Activated naive CD4-positive, alpha-beta T cell treated with anti-CD3 and anti-CD28 coated beads, Interleukin-2, amount 10 ng/mL, durations not matched to agents 7 days and 5 days (primary cell): ENCODE results near the gene ING1.
A peak's percentile ranks its signal among the peaks of the same experiment; 100 is the strongest.
"Not testable (repeated sequence)": the region's sequence is repeated elsewhere in the genome, so short reads cannot be mapped to it uniquely, and the experiment has no call there.

Source experiments
- CTCF ChIA-PET: fragments of 350-600 bp; sonication (Branson Sonifier 250); formaldehyde crosslinking; loops from one replicate; lab custom pipeline; 2021; ENCODE audit warnings: antibody characterized with exemption; lab: Charles Lee
- DNase-seq: peaks from one replicate; pipeline ENCODE4 v3.0.0-alpha.2; 2020
- H3K27ac Mint-ChIP-seq: one replicate; pipeline ENCODE4 v1.8.0; 2021; ENCODE audit warnings: mild to moderate bottlenecking, moderate library complexity, mixed read lengths
- H3K27me3 Mint-ChIP-seq: one replicate; pipeline ENCODE4 v1.8.0; 2021; ENCODE audit warnings: mild to moderate bottlenecking, mixed read lengths
- H3K36me3 Mint-ChIP-seq: one replicate; pipeline ENCODE4 v1.8.0; 2021; ENCODE audit warnings: mixed read lengths
- H3K4me1 Mint-ChIP-seq: one replicate; pipeline ENCODE4 v1.8.0; 2021; ENCODE audit warnings: mixed read lengths
- H3K4me3 Mint-ChIP-seq: one replicate; pipeline ENCODE4 v1.8.0; 2021; ENCODE audit warnings: mild to moderate bottlenecking, moderate library complexity, mixed read lengths
- H3K9me3 Mint-ChIP-seq: one replicate; pipeline ENCODE4 v1.8.0; 2021; ENCODE audit warnings: mixed read lengths

The ING1 gene, protein sequence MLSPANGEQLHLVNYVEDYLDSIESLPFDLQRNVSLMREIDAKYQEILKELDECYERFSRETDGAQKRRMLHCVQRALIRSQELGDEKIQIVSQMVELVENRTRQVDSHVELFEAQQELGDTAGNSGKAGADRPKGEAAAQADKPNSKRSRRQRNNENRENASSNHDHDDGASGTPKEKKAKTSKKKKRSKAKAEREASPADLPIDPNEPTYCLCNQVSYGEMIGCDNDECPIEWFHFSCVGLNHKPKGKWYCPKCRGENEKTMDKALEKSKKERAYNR

DNA sequence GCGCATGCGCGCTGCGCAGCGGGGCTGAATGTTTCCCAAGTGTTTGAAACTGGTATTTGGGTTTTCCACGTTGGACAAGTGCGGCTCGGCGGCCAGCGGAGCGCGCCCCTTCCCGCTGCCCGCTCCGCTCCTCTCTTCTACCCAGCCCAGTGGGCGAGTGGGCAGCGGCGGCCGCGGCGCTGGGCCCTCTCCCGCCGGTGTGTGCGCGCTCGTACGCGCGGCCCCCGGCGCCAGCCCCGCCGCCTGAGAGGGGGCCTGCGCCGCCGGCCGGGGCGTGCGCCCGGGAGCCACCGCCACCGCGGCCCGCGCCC lies at the start of gene ING1:
TSS of gene ING1 (plus strand) at position 59 of the 311 bp plus-strand sequence. CDS start 450 bp downstream, outside the sequence.
- Mint-ChIP-seq H3K27me3 (peaks cover 14% of the 10 kb centered on the region), H3K4me1 (peaks cover 30% of the 10 kb centered on the region), H3K9me3 (no peaks in the 10 kb centered on the region), H3K27ac (peak within 1 kb of the TSS; percentile 99), H3K4me3 (peak within 1 kb of the TSS; percentile 99), H3K36me3 (peaks cover 4% of the 10 kb centered on the region)
- no peak for DNase-seq
- CTCF ChIA-PET = no interaction called here

DNA sequence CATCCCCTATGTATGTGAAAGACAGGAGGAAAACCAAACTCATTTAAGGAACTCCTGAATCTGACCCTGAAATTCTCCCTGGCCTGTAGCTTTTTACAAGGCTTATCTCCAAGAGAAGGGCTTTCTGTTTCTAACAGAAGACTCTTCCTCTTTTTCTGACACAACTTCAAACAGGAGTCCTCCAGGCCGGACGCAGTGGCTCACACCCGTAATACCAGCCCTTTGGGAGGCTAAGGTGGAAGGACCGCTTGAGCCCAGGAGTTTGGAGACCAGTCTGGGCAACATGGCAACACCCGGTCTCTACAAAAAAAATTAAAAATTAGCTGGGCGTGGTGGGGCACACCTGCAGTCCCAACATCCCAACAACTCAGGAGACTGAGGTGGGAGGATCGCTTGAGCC lies 49.5 kb upstream of the ING1 start:
- Mint-ChIP-seq H3K4me3 (no peak overlapping the region), H3K27me3 (no peaks in the 10 kb centered on the region), H3K27ac (no peak overlapping the region), H3K36me3 (peaks cover 74% of the 10 kb centered on the region), H3K9me3 (no peaks in the 10 kb centered on the region), H3K4me1 (peaks cover 4% of the 10 kb centered on the region)
- DNase-seq = no peak
- CTCF ChIA-PET = no interaction called here

- DNase-seq = no peak
- Mint-ChIP-seq H3K4me3 (no peak overlapping the region), H3K36me3 (peaks cover 73% of the 10 kb centered on the region), H3K4me1 (no peaks in the 10 kb centered on the region), H3K27ac (no peak overlapping the region), H3K9me3 (no peaks in the 10 kb centered on the region), H3K27me3 (no peaks in the 10 kb centered on the region)
- CTCF ChIA-PET = no interaction called here
Observed at GRCh38 chr13:110664673-110665072, 48.8 kb upstream of the ING1 start.

GRCh38 chr13:110665491-110666254 lies 47.8 kb upstream of the ING1 start:
- Mint-ChIP-seq H3K36me3 (peaks cover 68% of the 10 kb centered on the region), H3K4me1 (no peaks in the 10 kb centered on the region), H3K27ac (no peak overlapping the region), H3K27me3 (no peaks in the 10 kb centered on the region), H3K9me3 (no peaks in the 10 kb centered on the region), H3K4me3 (no peak overlapping the region)
- CTCF ChIA-PET = no interaction called here
- no peak for DNase-seq

DNA sequence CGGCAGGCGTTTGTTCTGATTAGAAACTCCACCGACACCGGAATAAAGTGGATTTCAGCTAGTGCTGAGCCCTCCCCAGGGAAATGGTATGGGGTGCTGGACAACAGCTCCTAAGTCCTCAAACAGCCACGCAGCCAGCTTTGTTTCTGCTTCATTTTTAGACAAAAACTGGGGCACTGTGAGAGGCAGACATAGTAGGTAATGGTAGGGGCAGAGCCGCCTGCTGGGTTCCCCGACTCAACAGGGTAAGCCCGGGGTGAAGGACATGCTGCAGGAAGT lies 47.3 kb upstream of the ING1 start:
- peaks cover 70% of the 10 kb centered on the region for H3K36me3 Mint-ChIP-seq
- CTCF ChIA-PET = no interaction called here
- no peak overlapping the region for H3K27ac Mint-ChIP-seq
- no peaks in the 10 kb centered on the region for H3K27me3 Mint-ChIP-seq
- no peaks in the 10 kb centered on the region for H3K9me3 Mint-ChIP-seq
- no peak overlapping the region for H3K4me3 Mint-ChIP-seq
- DNase-seq = no peak
- H3K4me1 Mint-ChIP-seq = no peaks in the 10 kb centered on the region

GRCh38 chr13:110669036-110669435 lies 44.5 kb upstream of the ING1 start:
- Mint-ChIP-seq H3K36me3 (peaks cover 63% of the 10 kb centered on the region), H3K27me3 (no peaks in the 10 kb centered on the region), H3K9me3 (no peaks in the 10 kb centered on the region), H3K4me3 (no peak overlapping the region), H3K27ac (no peak overlapping the region), H3K4me1 (no peaks in the 10 kb centered on the region)
- DNase-seq = no peak
- CTCF ChIA-PET = no interaction called here

DNA sequence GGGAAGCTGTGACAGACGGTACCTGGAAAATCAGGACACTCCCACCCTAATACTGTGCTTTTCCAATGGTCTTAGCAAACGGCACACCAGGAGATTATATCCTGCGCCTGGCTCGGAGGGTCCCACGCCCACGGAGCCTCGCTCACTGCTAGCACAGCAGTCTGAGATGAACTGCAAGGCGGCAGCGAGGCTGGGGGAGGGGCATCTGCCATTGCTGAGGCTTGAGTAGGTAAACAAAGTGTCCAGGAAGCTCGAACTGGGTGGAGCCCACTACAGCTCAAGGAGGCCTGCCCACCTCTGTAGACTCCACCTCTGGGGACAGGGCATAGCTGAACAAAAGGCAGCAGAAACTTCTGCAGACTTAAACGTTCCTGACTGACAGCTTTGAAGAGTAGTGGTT lies 43.7 kb upstream of the ING1 start:
- CTCF ChIA-PET, H3K4me1 Mint-ChIP-seq, H3K27ac Mint-ChIP-seq, DNase-seq, H3K27me3 Mint-ChIP-seq, H3K9me3 Mint-ChIP-seq, H3K4me3 Mint-ChIP-seq: not testable (repeated sequence)
- peaks cover 66% of the 10 kb centered on the region for H3K36me3 Mint-ChIP-seq

DNA sequence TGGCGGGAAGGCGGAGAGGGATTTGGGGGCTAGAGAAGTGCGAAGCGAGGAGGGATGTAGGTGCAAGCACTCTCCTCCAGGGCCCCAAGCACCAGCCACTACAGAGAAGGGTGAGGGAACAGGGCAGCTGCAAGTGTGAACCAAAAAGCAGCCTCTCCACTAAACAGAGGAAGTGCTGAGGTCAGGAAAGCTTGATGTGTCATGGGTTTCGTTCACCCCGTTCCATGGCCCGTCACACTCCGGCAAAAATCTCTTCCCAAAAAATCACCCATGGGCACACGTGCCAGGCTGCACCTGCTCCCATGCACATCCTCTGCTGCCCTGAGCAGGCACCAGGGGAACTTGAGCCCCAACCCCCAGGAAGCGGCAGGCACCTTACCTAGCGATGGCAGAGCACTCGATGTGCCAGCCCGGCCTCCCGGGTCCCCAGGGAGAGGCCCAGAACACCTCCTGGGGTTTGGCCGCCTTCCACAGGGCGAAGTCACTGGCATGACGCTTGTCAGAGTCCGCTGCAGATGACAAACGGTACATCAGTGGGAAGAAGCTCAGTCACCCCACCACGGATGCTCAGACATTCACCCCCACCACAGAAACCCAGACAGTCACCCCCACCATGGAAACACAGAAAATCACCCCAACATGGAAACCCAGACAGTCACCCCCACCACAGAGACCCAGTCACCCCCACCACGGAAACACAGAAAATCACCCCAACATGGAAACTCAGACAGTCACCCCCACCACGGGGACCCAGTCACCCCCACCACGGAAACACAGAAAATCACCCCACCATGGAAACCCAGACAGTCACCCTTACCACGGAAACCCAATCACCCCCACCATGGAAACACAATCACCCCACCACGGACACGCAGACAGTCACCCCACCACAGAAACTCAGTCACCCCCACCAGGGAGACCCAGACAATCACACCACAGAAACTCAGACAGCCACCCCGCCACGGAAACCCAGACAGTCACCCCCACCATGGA lies 36.6 kb upstream of the ING1 start:
- no peaks in the 10 kb centered on the region for H3K9me3 Mint-ChIP-seq
- H3K4me3 Mint-ChIP-seq = no peak overlapping the region
- no peak overlapping the region for H3K27ac Mint-ChIP-seq
- H3K27me3 Mint-ChIP-seq = no peaks in the 10 kb centered on the region
- CTCF ChIA-PET = no interaction called here
- H3K36me3 Mint-ChIP-seq = peaks cover 55% of the 10 kb centered on the region
- no peaks in the 10 kb centered on the region for H3K4me1 Mint-ChIP-seq
- DNase-seq = no peak

DNA sequence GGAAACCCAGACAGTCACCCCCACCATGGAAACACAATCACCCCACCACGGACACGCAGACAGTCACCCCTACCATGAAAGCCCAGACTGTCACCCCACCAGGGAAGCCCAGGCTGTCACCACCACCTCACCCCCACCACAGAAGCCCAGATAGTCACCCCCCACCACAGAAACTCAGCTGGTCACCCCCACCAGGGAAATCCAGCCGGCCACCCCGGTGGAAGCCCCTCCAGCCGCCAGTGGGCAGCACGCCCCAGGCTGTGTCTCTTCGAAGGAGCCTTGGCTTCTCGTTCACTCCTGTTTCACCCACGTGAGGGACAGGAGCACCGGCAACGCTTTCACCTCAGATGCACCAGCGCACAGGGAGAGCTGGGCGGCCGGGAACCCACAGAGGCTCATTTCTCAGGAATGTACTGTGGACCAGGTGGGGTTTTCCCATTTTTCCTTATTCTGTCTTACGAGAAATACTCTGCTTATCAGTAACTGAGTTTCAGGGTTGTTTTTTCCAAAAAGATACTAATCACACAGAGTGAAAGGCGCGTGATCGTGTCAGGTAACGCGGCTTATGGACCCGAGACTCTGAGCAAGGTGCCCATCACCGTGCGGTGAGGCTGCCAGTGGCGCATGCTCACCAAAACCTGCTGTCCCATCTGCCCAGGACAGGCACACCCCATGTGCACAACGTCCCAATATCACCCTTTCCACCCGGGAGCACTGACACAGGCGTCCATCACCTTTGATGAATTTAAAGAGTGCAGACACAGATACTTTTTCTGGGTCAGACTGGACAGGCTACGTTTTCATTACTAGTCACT lies 35.6 kb upstream of the ING1 start:
- H3K36me3 Mint-ChIP-seq = peaks cover 52% of the 10 kb centered on the region
- no peaks in the 10 kb centered on the region for H3K4me1 Mint-ChIP-seq
- no peaks in the 10 kb centered on the region for H3K27me3 Mint-ChIP-seq
- no peak for DNase-seq
- H3K27ac Mint-ChIP-seq = no peak overlapping the region
- H3K4me3 Mint-ChIP-seq = no peak overlapping the region
- no peaks in the 10 kb centered on the region for H3K9me3 Mint-ChIP-seq
- CTCF ChIA-PET = no interaction called here

DNA sequence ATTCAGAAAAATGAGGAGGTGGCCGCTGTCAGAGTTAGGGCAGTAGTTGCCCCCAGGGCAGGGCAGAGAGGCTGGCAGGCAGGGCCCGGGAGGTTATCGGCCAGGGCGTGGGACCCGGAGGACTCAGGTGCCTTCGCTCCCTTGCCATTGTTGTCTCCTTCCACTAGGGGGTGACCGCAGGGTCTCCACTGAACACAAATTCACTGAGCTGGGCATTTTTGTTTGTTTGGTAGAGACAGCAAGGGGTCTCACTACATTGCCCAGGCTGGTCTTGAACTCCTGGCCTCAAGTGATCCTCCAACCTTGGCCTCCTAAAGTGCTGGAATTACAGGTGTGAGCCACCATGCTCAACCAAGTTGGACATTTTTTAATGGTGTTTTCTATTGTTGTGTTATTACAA lies 32.6 kb upstream of the ING1 start:
- Mint-ChIP-seq H3K9me3 (no peaks in the 10 kb centered on the region), H3K4me1 (no peaks in the 10 kb centered on the region), H3K4me3 (no peak overlapping the region), H3K27me3 (no peaks in the 10 kb centered on the region), H3K27ac (no peak overlapping the region), H3K36me3 (peaks cover 46% of the 10 kb centered on the region)
- DNase-seq = peak; percentile 39
- CTCF ChIA-PET = interaction anchor here (1.2 kb wide), 1 partner anchor 11 kb away, joined by 3 read pairs; no protein-coding TSS in a partner anchor

DNA sequence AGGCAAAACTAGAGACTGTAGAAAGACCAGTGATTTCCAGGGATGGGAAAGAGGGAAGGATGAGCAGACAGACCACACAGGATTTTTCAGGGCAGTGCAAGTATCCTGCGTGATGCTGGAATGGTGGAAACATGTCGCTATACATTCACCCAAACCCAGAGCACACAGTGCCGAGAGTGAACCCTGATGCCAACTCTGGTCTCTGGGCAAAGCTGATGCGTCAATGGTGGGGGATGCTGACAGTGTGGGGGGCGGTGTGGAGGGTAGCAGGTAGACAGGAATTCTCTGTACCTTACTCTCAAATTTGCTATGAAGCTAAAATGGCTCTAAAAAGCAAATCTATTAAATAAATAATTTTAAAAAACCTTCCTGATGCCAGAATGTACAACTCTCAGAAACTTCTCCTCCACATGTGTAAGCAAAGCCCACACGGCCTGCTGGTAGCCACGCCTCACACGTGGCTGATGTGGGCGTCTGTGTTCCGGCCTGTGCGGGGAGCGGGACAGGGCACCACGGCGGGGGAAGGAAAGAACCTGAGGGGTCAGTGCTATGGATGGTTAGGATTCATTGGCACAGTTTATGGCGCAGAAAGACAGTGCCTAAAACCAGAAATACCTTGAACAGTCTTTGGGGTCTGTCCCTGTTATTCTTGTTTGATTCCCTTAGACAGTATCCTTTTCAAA lies 31.5 kb upstream of the ING1 start:
- CTCF ChIA-PET = interaction anchor here (1.0 to 1.2 kb wide), 3 partner anchors 10 to 112 kb away, joined by 3 to 4 read pairs (median 3); no protein-coding TSS in a partner anchor
- H3K36me3 Mint-ChIP-seq = peaks cover 38% of the 10 kb centered on the region
- no peaks in the 10 kb centered on the region for H3K9me3 Mint-ChIP-seq
- H3K27me3 Mint-ChIP-seq = no peaks in the 10 kb centered on the region
- H3K27ac Mint-ChIP-seq = no peak overlapping the region
- H3K4me1 Mint-ChIP-seq = no peaks in the 10 kb centered on the region
- no peak overlapping the region for H3K4me3 Mint-ChIP-seq
- DNase-seq = no peak

DNA sequence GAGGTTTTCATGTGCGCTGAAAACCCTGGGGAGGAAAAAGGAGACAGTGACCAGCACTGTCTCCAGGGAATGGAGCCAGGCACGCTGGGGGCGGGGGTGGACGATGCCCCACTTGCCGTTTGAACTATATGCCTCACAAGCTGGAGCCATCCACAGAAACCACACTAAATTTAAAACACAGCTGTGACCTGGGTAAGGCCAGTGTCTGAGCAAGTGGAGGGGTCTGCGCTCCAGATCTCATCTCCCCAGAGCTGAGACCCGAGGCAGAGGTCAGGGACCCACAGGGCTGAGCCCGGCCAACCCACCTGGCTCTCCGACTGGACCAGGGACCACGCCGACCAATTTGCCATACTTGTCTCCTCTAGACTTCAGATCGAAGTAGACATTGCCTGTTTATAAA lies 30.8 kb upstream of the ING1 start:
- Mint-ChIP-seq H3K36me3 (peaks cover 39% of the 10 kb centered on the region), H3K9me3 (no peaks in the 10 kb centered on the region), H3K4me1 (no peaks in the 10 kb centered on the region), H3K4me3 (no peak overlapping the region), H3K27me3 (no peaks in the 10 kb centered on the region), H3K27ac (no peak overlapping the region)
- DNase-seq = no peak
- CTCF ChIA-PET = interaction anchor here (0.7 to 2.3 kb wide), 9 partner anchors 19 to 198 kb away, joined by 3 to 12 read pairs (median 3); no protein-coding TSS in a partner anchor

DNA sequence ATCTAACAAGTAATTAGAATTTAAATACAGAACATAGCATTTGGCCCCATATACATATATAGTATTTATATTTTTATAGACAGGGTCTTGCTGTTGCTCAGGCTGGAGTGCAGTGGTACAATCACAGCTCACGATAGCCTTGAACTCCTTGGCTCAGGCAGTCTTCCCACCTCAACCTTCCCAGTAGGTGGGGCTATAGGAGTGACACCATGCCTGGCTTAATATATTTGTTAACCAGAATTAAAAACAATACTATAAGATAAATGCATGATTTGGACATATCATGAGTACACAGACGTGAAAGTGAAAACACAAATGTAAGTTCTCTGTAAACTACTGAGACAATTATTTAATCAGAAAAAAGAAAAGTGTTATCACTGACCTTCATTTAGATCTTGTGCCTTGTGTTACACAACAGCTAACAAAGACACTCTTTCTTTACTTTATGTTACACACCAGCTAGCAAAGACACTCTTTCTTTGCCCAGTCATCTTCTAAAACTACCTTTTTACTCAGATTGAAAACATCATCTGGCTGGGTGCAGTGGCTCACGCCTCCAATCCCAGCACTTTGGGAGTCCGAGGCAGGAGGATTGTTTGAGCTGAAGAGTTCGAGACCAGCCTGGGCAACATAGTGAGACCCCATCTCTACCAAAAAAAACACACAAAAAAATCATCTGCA lies 30.2 kb upstream of the ING1 start:
- CTCF ChIA-PET = interaction anchor here (0.6 to 2.3 kb wide), 12 partner anchors 8 to 197 kb away, joined by 3 to 12 read pairs (median 4); no protein-coding TSS in a partner anchor
- H3K4me1 Mint-ChIP-seq = no peaks in the 10 kb centered on the region
- peak overlapping the region; percentile 49 for H3K27ac Mint-ChIP-seq
- H3K9me3 Mint-ChIP-seq = no peaks in the 10 kb centered on the region
- H3K27me3 Mint-ChIP-seq = no peaks in the 10 kb centered on the region
- peaks cover 34% of the 10 kb centered on the region for H3K36me3 Mint-ChIP-seq
- DNase-seq = peak; percentile 54
- H3K4me3 Mint-ChIP-seq = no peak overlapping the region
